DMS 273 treated with DMSO at 0.1 percent for 48 hours (cell line): ENCODE results near the gene OR51V1.
"Not testable (repeated sequence)": the region's sequence is repeated elsewhere in the genome, so short reads cannot be mapped to it uniquely, and the experiment has no call there.

Source experiments
- DNase-seq: peaks from one replicate; lab custom pipeline; 2025; lab: John Stamatoyannopoulos, UW

The OR51V1 gene

DNA sequence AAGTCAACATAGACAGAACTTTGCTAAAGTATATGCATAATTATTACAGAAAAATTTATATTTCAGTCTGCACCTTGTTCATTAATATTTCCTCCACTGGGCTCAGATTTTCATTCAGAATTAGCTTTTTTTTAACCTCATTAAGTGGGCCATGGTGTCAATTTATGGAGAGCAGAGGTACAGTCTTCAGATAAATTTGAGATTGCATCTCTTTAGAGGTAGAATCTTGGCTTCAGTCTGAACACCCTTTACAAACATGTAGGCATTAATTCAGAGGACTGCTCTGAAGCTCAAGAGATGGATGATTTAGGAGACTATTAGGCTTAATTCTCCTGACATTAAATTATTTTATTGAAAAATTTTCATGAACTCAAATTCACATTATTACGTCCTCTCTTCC, 29.8 kb upstream of the OR51V1 start:
- DNase-seq = no peak

DNA sequence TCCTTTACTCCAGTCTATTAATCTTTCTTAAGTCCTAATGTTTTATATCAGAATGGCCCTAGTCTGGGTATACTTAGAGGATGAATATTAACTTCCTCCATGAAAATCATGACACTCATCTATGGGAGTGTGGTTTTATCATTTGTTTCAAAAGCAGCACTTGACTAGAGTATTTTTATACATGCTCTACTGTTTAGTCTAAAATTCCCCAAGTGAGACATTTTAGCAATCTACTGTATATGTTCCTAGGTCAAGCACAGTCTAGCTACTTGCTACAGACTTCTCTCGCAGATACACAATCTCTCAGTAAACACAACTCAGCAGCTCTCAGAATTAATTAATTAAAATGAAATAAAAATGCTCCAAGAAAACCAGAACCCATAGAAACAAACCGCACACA, 29.3 kb upstream of the OR51V1 start:
- no peak for DNase-seq

DNA sequence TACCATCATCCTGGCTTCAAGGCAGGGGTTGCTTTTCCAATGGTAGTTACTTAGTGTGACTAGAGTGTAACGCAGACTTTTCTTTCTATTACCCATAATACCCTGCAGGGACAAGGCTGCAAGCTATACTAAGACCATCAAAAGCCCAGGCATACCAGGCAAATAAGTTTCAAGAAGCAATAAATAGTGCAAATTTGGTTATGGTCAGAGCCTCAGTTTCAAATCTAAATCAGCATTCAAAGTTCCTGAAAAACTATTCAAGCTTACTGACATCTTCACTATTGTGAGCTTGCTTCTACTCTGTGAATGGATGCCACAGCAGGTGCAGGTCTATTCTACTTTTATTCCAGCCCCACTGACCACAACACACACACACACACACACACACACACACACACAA, 28.9 kb upstream of the OR51V1 start:
- no peak for DNase-seq

DNA sequence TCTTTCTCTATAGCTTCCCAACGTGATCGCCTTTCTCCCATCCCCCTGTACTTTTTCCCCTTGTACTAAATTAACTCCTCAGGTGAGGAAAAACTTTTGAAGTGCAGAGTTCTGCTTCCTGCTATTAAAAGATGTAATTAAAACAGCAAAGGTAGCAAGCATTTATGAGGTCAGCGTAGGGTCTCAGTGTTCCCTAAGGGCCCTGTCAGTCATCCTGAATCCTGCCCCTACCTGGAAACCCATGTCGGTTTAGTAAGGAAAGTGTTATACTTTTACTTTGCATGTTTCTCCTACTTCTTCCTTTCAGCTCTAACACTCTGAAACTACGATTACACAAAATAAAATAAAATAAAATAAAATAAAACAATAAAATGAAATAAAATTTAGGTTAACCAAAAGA, 27.6 kb upstream of the OR51V1 start:
- DNase-seq = no peak

DNA sequence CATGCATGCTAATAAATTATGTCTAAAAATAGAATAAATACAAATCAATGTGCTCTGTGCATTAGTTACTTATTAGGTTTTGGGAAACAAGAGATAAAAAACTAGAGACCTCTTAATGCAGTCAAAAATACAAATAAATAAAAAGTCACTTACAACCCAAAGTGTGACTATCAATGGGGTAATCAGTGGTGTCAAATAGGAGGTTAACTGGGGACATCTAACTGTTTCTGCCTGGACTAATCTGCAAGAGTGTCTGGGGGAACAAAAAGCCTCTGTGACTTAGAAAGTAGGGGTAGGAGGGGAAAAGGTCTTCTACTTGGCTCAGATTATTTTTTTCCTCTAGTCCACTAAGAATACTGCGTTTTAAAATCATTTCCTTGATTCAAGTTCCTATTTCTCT, 27.2 kb upstream of the OR51V1 start:
- DNase-seq = no peak

DNA sequence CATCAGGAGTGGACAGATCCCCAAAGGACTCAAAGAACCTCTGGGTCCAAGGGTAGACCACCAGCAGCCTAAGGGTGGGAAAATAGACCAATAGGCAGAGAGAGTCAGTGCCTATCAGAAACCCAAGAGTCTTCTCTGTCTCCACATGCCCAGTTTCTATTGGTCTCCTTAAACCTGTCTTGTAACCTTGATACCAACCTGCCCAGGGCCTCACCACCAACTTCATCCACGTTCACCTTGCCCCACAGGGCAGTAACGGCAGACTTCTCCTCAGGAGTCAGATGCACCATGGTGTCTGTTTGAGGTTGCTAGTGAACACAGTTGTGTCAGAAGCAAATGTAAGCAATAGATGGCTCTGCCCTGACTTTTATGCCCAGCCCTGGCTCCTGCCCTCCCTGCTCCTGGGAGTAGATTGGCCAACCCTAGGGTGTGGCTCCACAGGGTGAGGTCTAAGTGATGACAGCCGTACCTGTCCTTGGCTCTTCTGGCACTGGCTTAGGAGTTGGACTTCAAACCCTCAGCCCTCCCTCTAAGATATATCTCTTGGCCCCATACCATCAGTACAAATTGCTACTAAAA, 26.3 kb upstream of the OR51V1 start, which contains the start of gene HBB:
HBB (minus strand) TSS at position 340 of the 579 bp plus-strand sequence; CDS start at position 290, 50 bp downstream.
- DNase-seq = peak; percentile 84

DNA sequence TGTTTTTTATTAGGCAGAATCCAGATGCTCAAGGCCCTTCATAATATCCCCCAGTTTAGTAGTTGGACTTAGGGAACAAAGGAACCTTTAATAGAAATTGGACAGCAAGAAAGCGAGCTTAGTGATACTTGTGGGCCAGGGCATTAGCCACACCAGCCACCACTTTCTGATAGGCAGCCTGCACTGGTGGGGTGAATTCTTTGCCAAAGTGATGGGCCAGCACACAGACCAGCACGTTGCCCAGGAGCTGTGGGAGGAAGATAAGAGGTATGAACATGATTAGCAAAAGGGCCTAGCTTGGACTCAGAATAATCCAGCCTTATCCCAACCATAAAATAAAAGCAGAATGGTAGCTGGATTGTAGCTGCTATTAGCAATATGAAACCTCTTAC, 25.0 kb upstream of the OR51V1 start:
- no peak for DNase-seq

DNA sequence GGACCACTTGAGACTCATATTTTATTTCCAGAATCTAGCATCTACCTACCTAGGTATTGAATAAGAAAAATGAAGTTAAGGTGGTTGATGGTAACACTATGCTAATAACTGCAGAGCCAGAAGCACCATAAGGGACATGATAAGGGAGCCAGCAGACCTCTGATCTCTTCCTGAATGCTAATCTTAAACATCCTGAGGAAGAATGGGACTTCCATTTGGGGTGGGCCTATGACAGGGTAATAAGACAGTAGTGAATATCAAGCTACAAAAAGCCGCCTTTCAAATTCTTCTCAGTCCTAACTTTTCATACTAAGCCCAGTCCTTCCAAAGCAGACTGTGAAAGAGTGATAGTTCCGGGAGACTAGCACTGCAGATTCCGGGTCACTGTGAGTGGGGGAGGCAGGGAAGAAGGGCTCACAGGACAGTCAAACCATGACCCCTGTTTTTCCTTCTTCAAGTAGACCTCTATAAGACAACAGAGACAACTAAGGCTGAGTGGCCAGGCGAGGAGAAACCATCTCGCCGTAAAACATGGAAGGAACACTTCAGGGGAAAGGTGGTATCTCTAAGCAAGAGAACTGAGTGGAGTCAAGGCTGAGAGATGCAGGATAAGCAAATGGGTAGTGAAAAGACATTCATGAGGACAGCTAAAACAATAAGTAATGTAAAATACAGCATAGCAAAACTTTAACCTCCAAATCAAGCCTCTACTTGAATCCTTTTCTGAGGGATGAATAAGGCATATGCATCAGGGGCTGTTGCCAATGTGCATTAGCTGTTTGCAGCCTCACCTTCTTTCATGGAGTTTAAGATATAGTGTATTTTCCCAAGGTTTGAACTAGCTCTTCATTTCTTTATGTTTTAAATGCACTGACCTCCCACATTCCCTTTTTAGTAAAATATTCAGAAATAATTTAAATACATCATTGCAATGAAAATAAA, 24.3 kb upstream of the OR51V1 start:
- DNase-seq = no peak

DNA sequence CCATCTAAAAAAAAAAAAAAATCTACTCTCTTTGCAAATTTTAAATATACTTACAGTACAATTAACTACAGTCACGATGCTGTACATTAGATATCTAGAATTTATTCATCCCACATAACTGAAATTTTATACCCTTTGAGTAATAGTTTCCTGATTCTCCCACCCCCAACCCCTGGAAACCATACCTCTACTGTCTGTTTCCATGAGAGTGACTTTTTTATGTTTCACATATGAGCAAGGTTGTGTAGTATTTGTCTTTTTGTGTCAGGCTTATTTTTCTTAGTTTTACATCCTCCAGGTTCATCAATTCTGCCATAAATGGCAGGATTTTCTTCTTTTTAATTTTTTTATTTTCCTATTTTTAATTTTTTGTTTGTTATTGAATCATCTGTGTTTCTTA, 23.2 kb upstream of the OR51V1 start:
- DNase-seq = no peak

DNA sequence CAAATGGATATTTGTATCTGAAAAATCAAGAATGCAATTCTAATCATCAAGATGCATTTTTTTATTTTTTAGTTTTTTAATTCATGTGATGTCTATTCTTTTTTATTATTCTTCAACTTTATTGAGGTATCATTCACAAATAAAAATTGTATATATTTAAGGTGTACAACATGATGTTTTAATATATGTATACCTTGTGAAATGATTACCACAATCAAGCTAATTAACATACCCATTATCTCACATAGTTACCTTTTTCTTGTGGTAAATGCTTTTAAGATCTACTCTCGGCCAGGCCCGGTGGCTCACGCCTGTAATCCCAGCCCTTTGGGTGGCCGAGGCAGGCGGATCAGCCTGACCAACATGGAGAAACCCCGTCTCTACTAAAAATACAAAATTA, 22.7 kb upstream of the OR51V1 start:
- no peak for DNase-seq

DNA sequence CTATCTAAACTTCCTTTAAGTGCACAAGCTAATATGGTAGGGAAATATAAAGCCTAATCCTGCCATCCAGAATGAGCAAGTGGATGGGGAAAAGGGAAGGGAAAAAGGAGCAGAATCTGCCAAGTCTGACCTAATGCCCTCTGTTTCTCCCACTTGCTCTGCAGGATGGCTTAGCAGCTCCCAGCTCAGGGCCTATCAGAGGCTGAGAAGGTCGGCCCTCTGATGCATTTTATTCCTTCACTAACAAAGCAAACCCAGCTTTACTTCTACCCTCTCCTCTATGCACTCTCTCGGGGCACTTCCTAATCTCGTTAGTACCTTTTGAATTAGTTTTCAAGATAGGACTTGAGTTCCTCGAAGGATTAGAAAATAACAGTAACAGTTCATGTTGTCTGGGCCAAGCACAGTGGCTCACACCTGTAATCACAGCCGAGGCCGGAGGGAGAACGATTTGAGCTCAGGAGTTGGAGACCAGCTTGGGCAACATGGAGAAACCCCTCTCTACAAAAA, 9.9 kb upstream of the OR51V1 start:
- DNase-seq = no peak

DNA sequence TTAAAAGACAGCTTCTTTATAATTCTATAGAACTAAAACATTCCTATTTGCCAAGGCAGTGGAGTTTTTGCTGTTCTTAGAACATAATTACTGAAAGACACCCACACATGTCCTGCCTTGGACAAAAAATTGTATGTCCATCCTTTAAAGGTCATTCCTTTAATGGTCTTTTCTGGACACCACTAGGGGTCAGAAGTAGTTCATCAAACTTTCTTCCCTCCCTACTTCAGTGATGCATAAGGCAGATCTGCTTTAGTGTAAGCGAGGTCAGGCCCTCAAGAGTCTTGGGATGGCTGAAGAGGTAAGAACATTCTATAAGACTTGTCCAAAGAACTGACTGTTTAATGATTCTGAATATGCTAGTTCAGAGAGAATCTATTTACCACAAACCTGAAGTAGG, 4.3 kb upstream of the OR51V1 start:
- no peak for DNase-seq

DNA sequence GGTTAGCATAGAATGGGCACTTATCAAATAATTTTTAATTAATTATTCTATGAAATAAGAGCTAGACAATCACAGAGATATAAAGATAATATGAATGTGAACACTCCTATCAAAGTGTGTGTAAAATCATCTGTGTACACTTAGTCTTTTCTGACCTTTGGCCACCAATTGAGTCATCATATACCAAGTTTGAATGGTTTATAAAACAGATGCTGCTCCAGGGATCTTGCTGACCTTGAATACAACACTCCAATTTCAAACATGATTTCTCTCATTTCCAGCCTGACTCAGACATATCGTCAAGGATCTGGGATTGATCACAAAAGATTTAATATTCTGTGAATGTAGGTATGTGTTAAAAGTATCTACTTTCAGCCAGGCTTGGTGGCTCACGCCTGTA, 2.9 kb upstream of the OR51V1 start:
- no peak for DNase-seq

DNA sequence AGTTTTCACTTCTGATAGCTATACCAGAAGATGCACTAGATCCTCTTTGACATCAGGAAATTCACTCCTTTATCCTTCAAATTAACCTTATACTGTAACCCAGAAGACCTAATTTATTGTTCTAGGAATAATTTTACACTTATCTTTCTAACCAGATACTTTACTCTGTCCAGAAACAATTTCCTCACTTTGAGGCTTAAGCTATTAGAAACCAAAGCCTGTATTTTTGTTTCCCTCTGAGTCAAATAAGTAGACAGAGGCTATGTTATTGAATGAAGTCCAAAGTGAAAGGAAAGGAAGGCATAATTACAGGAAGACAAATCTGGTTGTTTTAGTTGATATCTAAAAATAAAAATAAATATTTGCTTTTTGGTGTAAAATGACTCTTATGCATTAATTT, 2.2 kb downstream of the OR51V1 start:
- no peak for DNase-seq

DNA sequence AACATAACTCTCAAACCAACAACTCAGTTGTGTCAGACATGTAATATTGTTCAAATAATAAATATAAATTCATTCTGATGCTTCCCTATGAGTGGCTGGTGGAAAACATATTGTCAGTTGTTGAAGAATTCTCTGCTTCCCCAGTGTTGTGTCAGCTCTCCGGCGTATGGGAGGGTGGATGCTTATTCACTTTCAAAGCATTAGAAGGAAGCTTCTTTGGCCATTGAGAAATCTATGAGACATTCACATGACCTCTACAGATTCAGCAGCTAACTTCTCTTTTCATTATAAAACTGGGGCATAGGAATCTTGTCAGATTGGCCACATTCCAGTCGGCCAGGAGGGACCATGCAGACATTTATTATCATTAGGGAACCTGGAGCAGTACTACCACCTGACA, 2.9 kb downstream of the OR51V1 start:
- DNase-seq = no peak

DNA sequence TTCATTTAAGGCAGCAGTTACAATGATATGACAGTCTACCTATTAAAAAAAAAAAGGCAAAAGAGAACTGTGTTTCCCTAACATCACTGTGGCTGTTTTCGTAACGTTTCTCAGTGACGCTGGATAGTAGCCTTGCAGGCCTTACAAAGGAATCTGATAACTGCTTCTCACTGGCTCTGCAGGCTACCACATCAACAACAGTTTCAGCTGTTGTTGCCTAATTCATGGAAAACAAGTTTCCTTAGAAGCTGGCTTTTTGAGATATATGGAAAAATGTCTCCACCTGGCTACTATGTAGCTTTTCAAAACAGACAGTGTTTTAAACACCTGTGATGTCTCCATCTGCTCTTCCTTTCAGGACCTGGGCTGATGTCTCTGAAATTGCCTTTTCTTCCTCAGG, 3.8 kb downstream of the OR51V1 start:
- DNase-seq = no peak

DNA sequence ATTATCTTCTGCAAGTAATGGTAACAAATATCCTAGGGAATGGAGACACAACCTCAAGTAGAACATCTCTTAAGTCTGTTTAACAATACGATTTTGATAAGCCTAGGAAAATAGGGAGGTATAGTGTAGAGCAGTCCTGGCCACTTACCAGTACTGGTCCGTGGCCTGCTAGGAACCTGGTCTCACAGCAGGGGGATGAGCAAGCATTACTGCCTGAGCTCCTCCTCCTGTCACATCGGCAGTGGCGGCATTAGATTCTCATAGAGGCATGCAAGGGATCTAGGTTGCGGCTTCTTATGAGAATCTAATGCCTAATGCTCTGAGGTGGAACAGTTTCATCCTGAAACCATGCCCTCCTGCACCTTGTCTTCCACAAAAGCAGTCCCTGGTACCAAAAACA, 4.4 kb downstream of the OR51V1 start:
- no peak for DNase-seq

DNA sequence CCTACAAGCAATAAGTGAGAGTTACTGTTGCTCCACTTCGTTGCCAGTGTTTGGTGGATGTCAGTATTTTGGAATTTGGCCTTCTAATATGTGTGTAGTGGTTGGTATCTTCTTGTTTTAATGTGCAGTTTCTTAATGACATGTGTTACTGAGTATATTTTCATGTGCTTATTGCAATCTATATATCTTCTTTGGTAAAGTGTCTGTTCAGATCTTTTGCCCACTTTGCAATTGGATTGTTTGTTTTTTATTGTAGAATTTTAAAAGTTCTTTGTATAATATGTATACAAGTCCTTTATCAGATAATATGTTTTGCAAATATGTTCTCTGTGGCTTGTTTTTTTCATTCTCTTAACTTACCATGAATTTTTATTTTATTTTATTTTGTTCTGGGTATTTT, 7.7 kb downstream of the OR51V1 start:
- DNase-seq = no peak

DNA sequence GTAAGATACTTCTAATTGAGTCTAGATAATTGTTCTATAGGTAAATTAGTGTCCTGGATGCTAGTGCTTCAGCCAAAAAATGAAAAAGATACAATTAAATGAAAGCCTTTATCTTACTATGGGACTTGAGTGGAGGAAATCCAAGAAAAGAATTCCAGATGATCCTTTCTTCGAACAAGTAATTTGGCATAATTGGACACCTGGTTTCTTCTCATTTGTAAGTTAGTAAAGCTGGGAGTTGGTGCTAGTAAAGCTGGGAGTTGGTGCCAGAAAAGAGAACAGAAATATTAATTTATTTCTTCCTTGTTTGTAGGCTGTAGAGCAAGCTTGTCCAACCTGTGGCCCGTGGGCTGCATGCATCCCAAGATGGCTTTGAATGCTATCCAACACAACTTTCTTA, 12.3 kb downstream of the OR51V1 start:
- DNase-seq = no peak

DNA sequence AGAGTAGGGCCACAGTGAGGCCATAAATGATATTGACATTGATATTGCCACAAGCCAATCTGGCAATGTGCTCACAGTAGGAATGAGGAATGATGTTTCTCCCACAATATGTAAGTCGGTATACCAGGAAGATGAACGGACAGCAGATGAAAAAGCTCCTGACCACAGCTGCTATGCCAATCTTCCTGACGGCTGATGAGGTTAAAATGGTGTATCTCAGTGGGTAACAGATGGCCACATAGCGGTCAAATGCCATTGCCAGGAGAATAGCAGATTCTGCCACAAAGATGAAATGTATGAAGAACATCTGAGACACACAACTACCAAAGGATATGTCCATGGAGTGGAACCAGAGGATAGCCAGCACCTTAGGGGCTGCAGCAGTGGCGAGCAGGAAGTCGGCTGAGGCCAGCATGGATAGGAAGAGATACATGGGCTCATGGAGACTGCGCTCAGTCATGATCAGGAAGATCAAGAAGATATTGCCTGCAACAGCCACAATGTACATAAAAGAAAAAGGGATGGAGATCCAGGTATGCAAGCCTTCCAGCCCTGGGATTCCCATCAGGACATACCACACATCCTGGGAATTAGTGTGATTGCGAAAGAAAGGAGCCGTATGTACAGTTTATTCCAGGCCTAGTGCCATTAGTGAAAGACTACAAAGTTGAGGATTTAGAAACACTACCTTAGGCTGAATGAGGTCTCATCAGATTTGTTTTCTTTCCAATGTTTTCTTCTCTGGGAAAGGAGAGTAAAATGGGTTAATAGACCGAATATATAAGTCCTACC, 22.2 kb downstream of the OR51V1 start:
- no peak for DNase-seq

DNA sequence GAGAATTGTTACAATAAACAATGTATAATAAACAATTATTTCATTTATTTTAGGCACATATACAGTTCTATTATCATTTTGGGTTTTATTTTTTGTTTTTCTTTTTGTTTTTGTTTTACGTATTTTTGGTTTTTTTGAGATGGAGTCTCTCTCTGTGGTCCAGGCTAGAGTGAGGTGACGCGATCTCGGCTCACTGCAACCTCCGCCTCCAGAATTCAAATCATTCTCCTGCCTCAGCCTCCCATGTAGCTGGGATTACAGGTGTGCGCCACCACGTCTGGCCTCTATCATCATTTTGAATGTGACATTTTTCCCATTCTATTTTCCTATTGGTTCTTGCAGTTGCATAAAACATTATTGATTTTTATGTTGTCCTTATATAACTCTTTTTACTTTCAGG, 25.5 kb downstream of the OR51V1 start:
- DNase-seq = no peak

DNA sequence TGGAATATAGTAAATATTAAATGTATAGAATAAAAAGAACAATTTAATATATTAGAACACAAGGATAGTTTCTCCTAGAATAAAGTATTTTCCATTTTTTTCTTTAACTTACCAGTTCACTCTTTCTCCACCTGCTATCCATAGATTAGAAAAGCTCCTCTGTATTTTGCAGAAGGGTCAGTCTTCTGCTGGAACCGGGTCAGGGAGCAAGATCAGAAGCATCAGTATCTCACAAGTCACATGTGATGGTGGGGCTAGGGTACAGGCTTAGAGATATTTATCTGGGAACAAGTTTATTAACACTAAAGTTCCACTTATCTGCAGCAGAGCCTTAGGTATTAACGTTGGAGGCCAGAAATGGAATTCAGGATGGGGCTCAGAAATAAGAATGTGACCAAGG, 28.6 kb downstream of the OR51V1 start:
- no peak for DNase-seq

DNA sequence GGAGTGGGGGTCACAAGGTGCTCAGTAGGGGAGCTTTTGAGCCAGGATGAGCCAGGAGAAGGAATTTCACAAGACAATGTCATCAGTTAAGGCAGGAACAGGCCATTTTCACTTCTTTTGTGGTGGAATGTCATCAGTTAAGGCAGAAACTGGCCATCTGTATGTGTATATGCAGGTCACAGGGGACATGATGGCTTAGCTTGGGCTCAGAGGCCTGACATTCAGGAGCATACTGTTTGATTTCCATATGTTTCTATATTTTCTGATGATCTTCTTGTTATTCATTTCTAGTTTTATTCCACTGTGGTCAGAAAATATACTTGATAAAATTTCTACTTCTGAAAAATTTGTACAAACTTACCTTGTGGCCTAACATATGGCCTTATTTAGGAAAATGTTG, 34.6 kb downstream of the OR51V1 start:
- not testable (repeated sequence) for DNase-seq
